NCI-H1694 (cell line): ENCODE measurements around the gene SPATA2.

Source experiments
- DNase-seq: peaks from one replicate; lab custom pipeline; 2025; lab: John Stamatoyannopoulos, UW

SPATA2 gene

GRCh38 chr20:49858076-49858585 lies 57.2 kb downstream of the SPATA2 start:
- DNase-seq = no peak

GRCh38 chr20:49856904-49857303 lies 58.4 kb downstream of the SPATA2 start:
- no peak for DNase-seq

GRCh38 chr20:49854190-49854875 lies 61.0 kb downstream of the SPATA2 start:
- DNase-seq = no peak

GRCh38 chr20:49853640-49854039 lies 61.7 kb downstream of the SPATA2 start:
- DNase-seq = no peak
